Measurements from ENCODE around the gene ACTR1B.
"Not testable (repeated sequence)": the region's sequence is repeated elsewhere in the genome, so short reads cannot be mapped to it uniquely, and the experiment has no call there.

The ACTR1B gene

DNA sequence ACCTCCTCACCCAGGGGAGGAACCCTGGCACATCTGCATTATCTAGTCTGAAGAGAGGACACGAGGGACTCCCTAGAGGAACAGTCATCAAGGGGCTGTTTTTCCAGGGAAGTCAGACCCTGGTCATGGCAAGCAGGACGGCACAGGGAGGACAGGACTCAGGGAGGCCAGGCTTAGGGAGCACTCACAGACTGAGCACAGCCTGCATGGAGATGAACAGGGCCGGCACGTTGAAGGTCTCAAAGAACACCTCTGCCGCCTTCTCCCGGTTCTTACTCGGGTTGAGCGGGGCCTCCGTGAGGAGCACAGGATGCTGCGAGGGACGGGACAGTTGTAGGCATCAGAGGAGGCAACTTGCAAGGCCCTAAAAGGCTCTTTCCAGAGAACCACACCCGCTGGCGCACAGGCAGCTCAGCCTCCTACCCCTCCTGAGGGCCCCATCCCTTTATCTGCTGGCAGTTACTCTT lies 5.1 kb downstream of the ACTR1B start:
- no peak for DNase-seq (ENCODE audit: low spot score)

DNA sequence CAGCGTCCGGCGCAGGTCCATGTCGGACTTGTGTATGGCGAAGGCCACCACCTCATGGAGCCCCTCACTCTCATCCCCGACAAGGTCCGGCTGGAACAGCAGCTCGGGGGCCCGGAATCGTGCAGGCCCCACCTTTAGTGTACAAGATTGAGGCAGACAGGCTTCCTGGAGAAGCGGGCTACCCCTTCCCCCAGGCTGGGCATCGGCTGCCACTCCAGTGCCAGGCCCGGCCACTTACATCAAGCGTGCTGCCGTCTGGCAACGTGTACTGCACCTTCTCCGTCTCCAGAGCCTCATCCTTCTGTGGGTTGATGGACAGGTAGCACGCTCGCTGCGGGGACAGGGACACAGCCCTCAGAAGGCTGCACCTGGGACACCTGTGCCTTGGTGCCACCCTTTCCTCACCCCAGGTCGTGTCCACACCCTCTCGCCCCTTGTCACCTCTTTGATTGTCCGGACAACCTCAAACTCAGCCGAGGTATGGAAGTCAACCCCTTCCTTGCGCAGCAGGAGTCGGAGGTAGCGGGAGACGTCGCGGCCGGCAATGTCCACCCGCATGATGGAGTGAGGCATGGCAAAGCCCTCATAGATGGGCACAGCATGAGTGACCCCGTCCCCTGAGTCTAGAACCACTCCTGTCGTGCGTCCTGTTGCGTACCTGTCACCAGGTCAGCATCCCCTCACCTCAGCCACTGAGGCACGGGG lies 5.7 kb downstream of the ACTR1B start:
- no peak for DNase-seq (ENCODE audit: low spot score)

- no peak for DNase-seq (ENCODE audit: low spot score)
Measured at GRCh38 chr2:97656905-97657587, 6.8 kb downstream of the ACTR1B start.

GRCh38 chr2:97656129-97656755 lies 7.6 kb downstream of the ACTR1B start:
- DNase-seq (ENCODE audit: low spot score): no peak

DNA sequence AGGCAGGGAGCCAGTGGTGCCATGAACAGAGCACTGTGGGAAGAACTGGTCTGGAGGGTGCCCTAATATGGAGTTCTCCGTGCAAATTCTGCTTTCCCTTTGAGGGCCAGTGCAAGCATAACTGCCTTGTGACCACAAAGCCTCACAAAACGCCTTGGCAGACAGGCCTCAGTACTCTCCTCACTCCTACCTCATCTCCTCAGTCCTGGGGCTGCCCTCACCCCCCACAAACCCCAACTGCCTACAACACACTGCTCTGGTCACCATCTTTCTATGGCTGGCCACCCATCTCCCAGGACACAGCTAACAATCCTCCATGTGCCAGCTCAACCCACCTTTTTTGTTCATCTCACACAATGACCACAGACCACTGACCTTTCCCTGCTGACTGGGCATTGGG lies 9.1 kb downstream of the ACTR1B start:
- no peak for DNase-seq (ENCODE audit: low spot score)

DNA sequence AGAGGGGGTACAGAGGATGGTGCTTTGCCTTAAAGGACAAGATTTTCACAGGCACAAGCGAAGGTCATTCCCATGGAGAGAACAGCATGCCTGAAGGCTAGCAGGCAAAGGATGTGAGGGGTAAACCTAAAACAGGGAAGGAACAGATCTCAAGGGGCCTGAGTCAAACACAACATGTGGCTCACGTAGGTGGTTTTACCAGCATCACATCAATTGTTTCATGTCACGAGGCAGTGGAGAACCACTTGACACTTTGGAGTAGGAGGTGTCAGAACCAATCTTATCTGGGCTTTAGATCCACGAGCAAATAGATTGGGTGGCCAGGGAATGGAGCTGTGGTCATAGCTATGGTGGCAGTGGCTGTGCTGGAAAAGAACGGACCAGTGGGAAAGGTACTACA lies 9.5 kb downstream of the ACTR1B start:
- no peak for DNase-seq (ENCODE audit: low spot score)

- DNase-seq (ENCODE audit: low spot score): no peak
Measured at GRCh38 chr2:97653874-97654273, 10.0 kb downstream of the ACTR1B start.

GRCh38 chr2:97653473-97653872 lies 10.4 kb downstream of the ACTR1B start:
- DNase-seq (ENCODE audit: low spot score): no peak

GRCh38 chr2:97651114-97651513 lies 12.7 kb downstream of the ACTR1B start:
- DNase-seq (ENCODE audit: low spot score): no peak

GRCh38 chr2:97646977-97647376 lies 16.9 kb downstream of the ACTR1B start:
- no peak for DNase-seq (ENCODE audit: low spot score)

GRCh38 chr2:97645695-97646629 lies 17.9 kb downstream of the ACTR1B start, which contains the start of gene COX5B:
COX5B (plus strand) TSS chr2:97646062; CDS start chr2:97646087, 25 bp downstream.
- DNase-seq (ENCODE audit: low spot score): peak; percentile 98

DNA sequence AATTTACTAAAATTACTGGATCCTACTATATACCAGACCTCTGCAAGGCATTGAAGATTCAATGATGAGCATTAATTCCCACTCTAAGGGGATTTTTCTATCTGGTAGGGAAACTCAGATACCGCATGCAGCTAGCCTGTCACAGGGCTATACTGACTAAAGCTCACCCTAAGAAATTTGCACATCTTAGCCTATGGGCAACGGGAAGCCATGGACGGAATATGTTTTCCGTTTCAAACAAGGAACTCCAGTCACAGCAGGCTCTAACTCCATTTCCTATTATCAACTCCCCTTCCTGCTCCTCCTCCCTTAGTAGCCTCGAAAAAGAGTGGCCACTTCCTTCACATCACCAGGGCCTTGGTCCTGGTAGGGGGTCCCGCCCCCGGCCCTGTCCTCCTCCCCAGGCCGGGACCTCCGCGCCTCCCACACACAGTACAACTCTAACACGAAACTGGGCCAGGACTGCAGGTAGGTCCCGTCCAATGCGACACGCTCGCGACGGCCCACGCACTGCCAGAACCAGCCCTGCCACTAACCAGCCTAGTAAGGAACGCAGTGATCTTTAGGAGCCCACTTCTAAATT lies 18.6 kb downstream of the ACTR1B start:
- DNase-seq (ENCODE audit: low spot score): no peak

DNA sequence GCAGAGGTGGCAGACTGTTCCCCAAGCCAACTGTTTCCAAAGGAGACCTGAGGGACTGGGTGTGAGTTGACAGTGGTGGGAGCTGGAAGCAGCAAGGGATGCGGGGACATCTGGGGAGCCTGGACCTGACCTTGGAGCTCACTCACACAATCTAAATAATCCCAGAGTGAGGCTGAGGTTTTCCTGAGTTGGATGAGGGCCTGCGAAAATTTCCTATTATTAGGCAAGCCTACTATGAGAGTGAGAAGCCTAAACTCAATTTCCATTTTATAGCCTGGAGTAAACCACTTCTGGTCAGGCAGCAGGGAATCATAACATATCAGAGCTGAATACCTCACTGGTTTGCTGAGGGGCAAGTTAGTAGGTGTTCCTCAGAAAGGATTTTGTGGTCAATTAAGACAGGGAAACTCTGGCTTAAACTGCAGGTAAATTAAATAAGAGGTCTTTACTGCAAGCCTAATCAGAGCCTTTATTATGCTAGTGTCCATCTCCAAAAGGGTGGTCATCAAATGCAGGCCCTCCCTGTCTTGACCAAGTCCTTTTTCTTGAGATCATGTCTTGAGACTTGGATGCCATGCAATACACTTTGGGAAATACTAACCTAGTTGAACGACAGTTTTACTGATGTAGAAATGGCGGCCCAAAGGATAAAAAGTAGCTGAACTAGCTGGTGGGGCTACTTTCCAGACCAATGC lies 19.7 kb downstream of the ACTR1B start:
- DNase-seq (ENCODE audit: low spot score): no peak

DNA sequence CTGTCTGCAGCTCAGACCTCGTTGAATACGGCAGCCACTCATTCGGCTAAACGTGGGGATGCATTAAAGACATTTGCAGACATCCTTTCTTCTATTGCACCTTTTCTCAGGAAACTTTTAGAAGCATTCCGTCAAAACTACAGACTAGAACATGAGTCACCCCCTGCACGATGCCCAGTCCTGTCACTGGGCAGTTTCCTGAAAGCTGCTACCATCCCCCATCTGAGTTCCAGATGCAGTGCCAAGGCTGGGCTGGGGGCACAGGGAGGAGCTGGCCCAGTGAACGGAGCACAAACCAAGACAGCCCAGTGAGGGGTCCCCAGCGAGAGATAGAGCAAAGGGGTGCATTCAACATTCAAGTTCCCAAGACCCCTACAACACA lies 37.8 kb downstream of the ACTR1B start:
- DNase-seq (ENCODE audit: low spot score): not testable (repeated sequence)

GRCh38 chr2:97625354-97626048 lies 38.3 kb downstream of the ACTR1B start:
- DNase-seq (ENCODE audit: low spot score): not testable (repeated sequence)

DNA sequence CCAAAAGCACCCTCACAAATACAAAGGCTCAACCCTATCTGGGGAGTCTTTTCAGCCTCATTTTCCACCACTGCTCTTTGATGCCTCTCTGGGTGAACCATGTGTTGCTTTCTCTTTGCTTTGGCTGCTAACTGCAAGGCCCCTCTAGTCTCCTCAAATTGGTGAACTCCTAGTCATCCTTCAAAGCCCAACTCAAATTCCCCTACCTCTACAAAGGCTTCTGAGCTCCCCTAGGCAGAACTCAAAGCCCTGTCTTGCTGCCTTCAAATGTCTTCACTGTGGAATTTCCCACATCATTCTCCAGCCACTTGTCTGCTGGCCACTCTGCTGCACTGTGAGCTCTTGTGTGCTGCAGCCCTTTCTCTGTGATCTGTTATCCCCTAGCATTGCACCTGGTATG lies 40.9 kb downstream of the ACTR1B start:
- DNase-seq (ENCODE audit: low spot score): not testable (repeated sequence)

DNA sequence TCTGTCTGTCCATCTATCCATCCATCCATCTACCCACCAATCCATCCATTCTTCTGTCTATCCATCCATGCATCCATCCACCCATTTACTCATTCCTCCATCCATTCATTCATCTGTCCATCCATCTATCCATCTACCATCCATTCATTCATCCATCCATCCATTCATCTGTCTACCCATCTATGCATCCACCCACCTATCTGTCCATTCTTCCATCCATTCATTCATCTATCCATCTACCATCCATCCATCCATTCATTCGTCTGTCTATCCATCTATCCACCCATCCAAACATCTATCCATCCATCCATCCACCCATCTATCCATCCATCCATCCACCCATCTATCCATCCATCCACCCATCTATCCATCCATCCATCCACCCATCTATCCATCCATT lies 43.4 kb downstream of the ACTR1B start:
- DNase-seq (ENCODE audit: low spot score): not testable (repeated sequence)

DNA sequence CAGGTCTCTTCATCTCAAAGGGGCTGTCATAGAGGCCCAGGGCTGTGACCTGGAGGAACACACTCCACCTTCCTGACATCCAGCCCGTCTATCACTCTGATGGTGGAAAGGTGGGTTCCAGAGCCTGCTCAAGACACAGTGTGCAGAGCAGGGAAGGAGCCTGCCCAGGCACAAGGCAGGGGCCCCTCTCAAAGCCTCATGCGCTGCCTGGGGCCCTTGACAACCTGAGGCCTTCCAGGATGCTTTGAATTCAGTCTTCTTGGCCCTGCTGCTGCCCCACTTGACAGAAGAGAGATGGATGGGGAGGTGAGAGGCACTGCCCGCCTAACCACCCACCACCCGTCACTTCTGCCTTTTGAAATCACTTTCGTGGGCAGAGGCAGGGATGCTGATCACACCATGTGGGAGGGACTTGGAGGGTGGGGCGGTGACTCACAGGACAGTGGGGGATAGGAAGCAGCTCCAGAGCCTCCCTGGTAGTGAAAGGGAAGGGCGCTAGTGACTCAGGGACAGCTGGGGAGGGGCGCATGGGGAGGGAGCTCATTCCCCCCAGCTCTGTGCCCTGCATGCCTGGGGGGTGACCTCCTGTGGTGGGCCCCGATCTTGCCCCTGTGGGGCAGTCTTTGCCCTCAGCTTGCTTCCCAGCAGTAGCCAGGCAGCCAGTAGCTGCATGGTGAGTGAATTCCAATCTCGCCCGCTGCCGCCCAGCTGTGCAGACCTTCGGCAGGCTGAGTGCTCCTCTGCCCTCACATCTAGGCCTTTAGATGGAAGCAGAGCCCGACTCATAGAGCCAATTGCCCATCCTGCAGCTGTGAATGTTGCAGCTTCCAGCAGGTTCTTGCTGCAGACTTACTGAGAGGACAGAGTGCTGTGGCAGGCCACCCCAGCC lies 44.7 kb downstream of the ACTR1B start:
- DNase-seq (ENCODE audit: low spot score): not testable (repeated sequence)

DNA sequence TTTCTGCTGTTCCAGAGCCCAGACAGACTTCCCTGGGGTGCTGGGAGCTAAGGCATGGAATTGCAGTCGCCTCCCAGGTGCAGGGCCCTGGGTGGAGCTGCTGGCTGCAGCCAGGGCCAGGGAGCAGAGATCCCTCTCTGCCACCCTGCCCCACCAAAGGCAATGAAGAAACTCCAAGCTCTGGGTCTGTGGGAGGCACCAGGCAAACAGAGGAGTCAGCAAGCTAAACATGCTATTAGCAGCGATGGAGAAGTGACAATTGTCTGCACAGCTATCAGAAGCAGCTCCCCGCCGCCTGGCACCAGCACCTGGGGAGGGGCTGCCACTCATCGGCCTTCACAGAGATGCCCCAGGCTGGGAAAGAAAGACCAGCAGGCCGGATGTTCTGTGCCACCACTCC lies 45.9 kb downstream of the ACTR1B start:
- no peak for DNase-seq (ENCODE audit: low spot score)
